GM23338 (cell line): ENCODE data around the gene EIF3K. TPM values are rescaled to one million over a fixed set of nuclear protein-coding genes. Genes with fewer than 3 reads are reported as not detected.

Source experiments
- ATAC-seq: fragments of 200-7000 bp; cut with Tn5 transposase; 3 replicates; pipeline ENCODE4 v1.9.1; 2020
- DNase-seq: peaks from one replicate; pipeline ENCODE4 v3.0.0-alpha.2; 2015; ENCODE audit warnings: low spot score
- H2AFZ ChIP-seq: fragments of 200-600 bp; sonication (generic); 2 replicates; pipeline ENCODE4 v1.8.0; 2016; ENCODE audit warnings: antibody characterized with exemption, mild to moderate bottlenecking, moderate library complexity
- H3F3A ChIP-seq: fragments of 200-600 bp; sonication (generic); replicated peaks from 2 replicates; pipeline ENCODE4 v1.8.0; 2017; ENCODE audit warnings: antibody characterized with exemption, mixed run types, low read depth
- H3K27ac ChIP-seq: fragments of 200-600 bp; sonication (generic); 2 replicates; pipeline ENCODE4 v1.6.1; 2016; ENCODE audit warnings: low read depth
- H3K27me3 ChIP-seq: fragments of 200-600 bp; sonication (generic); 2 replicates; pipeline ENCODE4 v1.8.0; 2016; ENCODE audit warnings: mild to moderate bottlenecking, mixed run types, moderate library complexity; ENCODE audit not compliant: insufficient read depth
- H3K36me3 ChIP-seq: fragments of 200-600 bp; sonication (generic); 2 replicates; pipeline ENCODE4 v1.8.0; 2016; ENCODE audit warnings: mild to moderate bottlenecking; ENCODE audit not compliant: insufficient read depth
- H3K4me1 ChIP-seq: fragments of 200-600 bp; sonication (generic); 2 replicates; pipeline ENCODE4 v1.8.0; 2016; ENCODE audit warnings: mild to moderate bottlenecking, moderate library complexity; ENCODE audit not compliant: insufficient read depth
- H3K4me2 ChIP-seq: fragments of 200-600 bp; sonication (generic); 2 replicates; pipeline ENCODE4 v1.7.1; 2017; ENCODE audit warnings: mixed run types
- H3K4me3 ChIP-seq: fragments of 200-600 bp; sonication (generic); 2 replicates; pipeline ENCODE4 v1.6.1; 2016; ENCODE audit warnings: mixed run types
- H3K79me2 ChIP-seq: fragments of 200-600 bp; sonication (generic); replicated peaks from 2 replicates; pipeline ENCODE4 v1.8.0; 2017; ENCODE audit warnings: mild to moderate bottlenecking; ENCODE audit not compliant: insufficient read depth
- H3K9me2 ChIP-seq: fragments of 200-600 bp; sonication (generic); 2 replicates; pipeline ENCODE4 v1.8.0; 2017; ENCODE audit not compliant: insufficient read depth
- H4K20me1 ChIP-seq: fragments of 200-600 bp; sonication (generic); replicated peaks from 2 replicates; pipeline ENCODE4 v1.8.0; 2017; ENCODE audit warnings: mild to moderate bottlenecking; ENCODE audit not compliant: insufficient read depth
- H3K27ac Mint-ChIP-seq: 2 replicates; pipeline ENCODE4 v1.8.0; 2020; ENCODE audit warnings: inconsistent platforms, mild to moderate bottlenecking, moderate library complexity, mixed read lengths
- H3K27me3 Mint-ChIP-seq: 3 replicates; pipeline ENCODE4 v1.8.0; 2022; ENCODE audit warnings: low read depth, mild to moderate bottlenecking, moderate library complexity, mixed read lengths, inconsistent platforms; ENCODE audit not compliant: insufficient read depth, poor library complexity
- H3K36me3 Mint-ChIP-seq: 3 replicates; pipeline ENCODE4 v1.8.0; 2021; ENCODE audit warnings: low read depth, mild to moderate bottlenecking, inconsistent platforms, moderate library complexity, mixed read lengths
- H3K4me1 Mint-ChIP-seq: 3 replicates; pipeline ENCODE4 v1.8.0; 2020; ENCODE audit warnings: mild to moderate bottlenecking, inconsistent platforms, mixed read lengths
- H3K4me3 Mint-ChIP-seq: 3 replicates; pipeline ENCODE4 v1.8.0; 2021; ENCODE audit warnings: moderate library complexity, mild to moderate bottlenecking, inconsistent platforms, mixed read lengths
- H3K9me3 Mint-ChIP-seq: 3 replicates; pipeline ENCODE4 v1.8.0; 2020; ENCODE audit warnings: moderate library complexity, mild to moderate bottlenecking, inconsistent platforms, mixed read lengths
- EZH2phosphoT487 ChIP-seq: fragments of 200-600 bp; sonication (generic); IDR thresholded peaks from one replicate; pipeline ENCODE4 v1.8.1; 2018; ENCODE audit warnings: antibody characterized with exemption; ENCODE audit not compliant: unreplicated experiment
- JUNB ChIP-seq: IDR thresholded peaks from one replicate; pipeline ENCODE4 v1.6.1; 2016; ENCODE audit warnings: antibody characterized with exemption; ENCODE audit not compliant: unreplicated experiment
- NANOG ChIP-seq: IDR thresholded peaks from 2 replicates; pipeline ENCODE4 v1.6.1; 2016; ENCODE audit warnings: antibody characterized with exemption, borderline replicate concordance
- POLR2AphosphoS5 ChIP-seq: IDR thresholded peaks from 2 replicates; pipeline ENCODE4 v1.6.1; 2016; ENCODE audit warnings: antibody characterized with exemption, low read depth
- REST ChIP-seq: IDR thresholded peaks from one replicate; pipeline ENCODE4 v1.6.1; 2018; ENCODE audit warnings: antibody characterized with exemption; ENCODE audit not compliant: unreplicated experiment
- STAT1 ChIP-seq: IDR thresholded peaks from one replicate; pipeline ENCODE4 v1.6.1; 2016; ENCODE audit warnings: antibody characterized with exemption; ENCODE audit not compliant: unreplicated experiment
- ZNF331 ChIP-seq: fragments of 250-450 bp; sonication (Bioruptor Pico); IDR thresholded peaks from 2 replicates; pipeline ENCODE4 v1.5.0; 2020; ENCODE audit warnings: low read depth, mild to moderate bottlenecking, moderate library complexity
- ZNF462 ChIP-seq: fragments of 250-450 bp; sonication (Bioruptor Pico); IDR thresholded peaks from 2 replicates; pipeline ENCODE4 v1.5.0; 2020; ENCODE audit warnings: mild to moderate bottlenecking, moderate library complexity
- polyA plus RNA-seq: library from polyadenylated mRNA; unstranded; fragments of >200 nt; fragmentation: Nextera tagmentation; extraction: Ambion mirVana; gene quantifications from 2 replicates; pipeline ENCODE4 v1.2.1, GENCODE V29; 2016
- total RNA-seq: library from RNA; depleted of rRNA; stranded (reverse); fragments of >200 nt; shearing (Covaris generic); gene quantifications from 2 replicates; pipeline ENCODE4 v1.2.3, GENCODE V29; 2014
- TF ChIP-seq, protein P1 (sequence below), 2 experiments: fragments of 200-600 bp in 1 of 2; sonication (generic) in 1 of 2; conservative IDR thresholded peaks; 2 replicates each; pipeline versions ENCODE4 v1.5.1 to v1.6.1; 2016 to 2017; ENCODE audit warnings: antibody characterized with exemption in 2 of 2, low read depth in 2 of 2, mild to moderate bottlenecking in 2 of 2, moderate library complexity in 1 of 2

The EIF3K gene
- total and polyA plus RNA-seq, 2 experiments from 2014 or later, result 226 to 509 TPM

GRCh38 chr19:38653028-38653571 lies 34.1 kb downstream of the EIF3K start (continued):
- TF ChIP-seq REST (no peak), JUNB (no peak)

- H3K79me2 ChIP-seq, result peaks cover 100% of the 10 kb centered on the region
- no peak for DNase-seq
- no peaks in the 10 kb centered on the region for H3K9me2 ChIP-seq
- no peaks in the 10 kb centered on the region for H3K9me3 Mint-ChIP-seq
- H3K4me1 ChIP-seq, result peaks cover 99% of the 10 kb centered on the region
- H3K27ac ChIP-seq, result peak overlapping the region; percentile 57; the same call in 1 of the 2 replicates
- peak overlapping the region; percentile 100 for H3K4me2 ChIP-seq
- H2AFZ ChIP-seq, result no peak overlapping the region
- peaks cover 34% of the 10 kb centered on the region for H3K36me3 Mint-ChIP-seq
- H3K27me3 ChIP-seq, result no peaks in the 10 kb centered on the region
- 0 out of 2 replicates have a peak, but pooled peaks cover 4% of the 10 kb centered on the region for H3K36me3 ChIP-seq
- peaks cover 83% of the 10 kb centered on the region for H4K20me1 ChIP-seq
- peaks cover 4% of the 10 kb centered on the region for H3F3A ChIP-seq
- peaks cover 95% of the 10 kb centered on the region for H3K4me1 Mint-ChIP-seq
- H3K4me3 ChIP-seq, result peak overlapping the region; percentile 32
- H3K27ac Mint-ChIP-seq, result peak overlapping the region; percentile 89
- H3K4me3 Mint-ChIP-seq, result peak overlapping the region; percentile 43
- peaks cover 14% of the 10 kb centered on the region for H3K27me3 Mint-ChIP-seq
- ATAC-seq, result peak; percentile 14; the same call in 2 of the 3 replicates
- TF ChIP-seq JUNB (no peak), EZH2phosphoT487 (no peak), POLR2AphosphoS5 (no peak), NANOG (no peak), ZNF331 (CRISPR knock-in tag) (no peak), REST (no peak), ZNF462 (CRISPR knock-in tag) (no peak), STAT1 (no peak)
- TF ChIP-seq, protein P1, sequence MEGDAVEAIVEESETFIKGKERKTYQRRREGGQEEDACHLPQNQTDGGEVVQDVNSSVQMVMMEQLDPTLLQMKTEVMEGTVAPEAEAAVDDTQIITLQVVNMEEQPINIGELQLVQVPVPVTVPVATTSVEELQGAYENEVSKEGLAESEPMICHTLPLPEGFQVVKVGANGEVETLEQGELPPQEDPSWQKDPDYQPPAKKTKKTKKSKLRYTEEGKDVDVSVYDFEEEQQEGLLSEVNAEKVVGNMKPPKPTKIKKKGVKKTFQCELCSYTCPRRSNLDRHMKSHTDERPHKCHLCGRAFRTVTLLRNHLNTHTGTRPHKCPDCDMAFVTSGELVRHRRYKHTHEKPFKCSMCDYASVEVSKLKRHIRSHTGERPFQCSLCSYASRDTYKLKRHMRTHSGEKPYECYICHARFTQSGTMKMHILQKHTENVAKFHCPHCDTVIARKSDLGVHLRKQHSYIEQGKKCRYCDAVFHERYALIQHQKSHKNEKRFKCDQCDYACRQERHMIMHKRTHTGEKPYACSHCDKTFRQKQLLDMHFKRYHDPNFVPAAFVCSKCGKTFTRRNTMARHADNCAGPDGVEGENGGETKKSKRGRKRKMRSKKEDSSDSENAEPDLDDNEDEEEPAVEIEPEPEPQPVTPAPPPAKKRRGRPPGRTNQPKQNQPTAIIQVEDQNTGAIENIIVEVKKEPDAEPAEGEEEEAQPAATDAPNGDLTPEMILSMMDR (conservative IDR thresholded peaks at IDR 0.05; ENCODE audit: low read depth in 2 of 2), result no peak
These were observed 35.7 kb downstream of the EIF3K start for GRCh38 chr19:38654628-38655055.
